Hematopoietic multipotent progenitor cell (in vitro differentiated cells): ENCODE measurements around the gene NDUFAF7. TPM values are rescaled to one million over a fixed set of nuclear protein-coding genes. Genes with fewer than 3 reads are reported as not detected.
"Not testable (repeated sequence)": the region's sequence is repeated elsewhere in the genome, so short reads cannot be mapped to it uniquely, and the experiment has no call there.

Experiments
- DNase-seq, 3 donors: peaks; one replicate each; pipeline ENCODE4 v3.0.0-alpha.2; 2011 to 2015; ENCODE audit warnings: low read depth in 2 of 3, low spot score in 2 of 3
- total RNA-seq: library from RNA; depleted of rRNA; stranded (reverse); fragments of >200 nt; gene quantifications from one replicate; pipeline ENCODE4 v1.2.3, GENCODE V29; 2012

NDUFAF7 gene
- total RNA-seq, 1 donor = 10.8 TPM

GRCh38 chr2:37276291-37276690 is 44.8 kb downstream of the NDUFAF7 start:
- no peak for DNase-seq

DNA sequence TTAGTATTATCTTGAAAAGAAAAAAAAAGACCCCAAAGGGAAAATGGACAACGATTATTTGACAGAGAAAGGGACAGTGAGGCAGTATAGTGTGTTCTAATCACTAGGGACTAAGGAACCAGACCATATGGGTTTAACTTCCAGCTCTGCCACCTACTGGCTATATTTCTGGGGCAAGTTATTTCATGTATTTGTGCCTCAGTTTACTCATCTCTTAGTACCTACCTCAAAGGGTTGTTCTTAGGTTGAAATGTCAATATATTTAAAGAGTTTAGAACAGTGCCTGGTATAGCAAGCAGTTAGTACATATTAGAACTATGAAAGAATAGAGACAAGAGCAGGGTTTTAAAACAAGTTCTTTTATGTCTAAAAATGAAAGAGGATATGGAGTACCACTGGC is 50.5 kb downstream of the NDUFAF7 start:
- DNase-seq = no peak

- no peak for DNase-seq
Measured at GRCh38 chr2:37282746-37283145, 51.3 kb downstream of the NDUFAF7 start.

- no peak for DNase-seq
Measured at GRCh38 chr2:37283207-37283606, 51.7 kb downstream of the NDUFAF7 start.

DNA sequence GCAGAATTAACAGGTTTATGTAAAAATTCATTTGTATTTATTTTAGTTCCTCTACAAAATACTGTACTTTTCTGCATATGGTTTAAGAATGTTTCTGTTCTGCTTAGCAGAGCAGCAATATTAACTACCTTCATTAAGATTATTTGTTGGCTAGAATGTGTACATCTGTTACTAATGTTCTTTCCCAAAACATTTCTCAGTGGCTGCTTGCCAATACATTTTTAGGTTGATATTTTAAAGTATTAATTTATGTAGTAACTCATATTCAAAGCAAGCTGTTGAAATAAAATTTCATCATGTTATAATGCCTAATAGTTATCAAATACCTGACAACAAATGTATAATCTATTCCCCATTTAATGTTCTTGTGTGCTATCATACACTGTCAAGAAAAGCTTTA is 52.9 kb downstream of the NDUFAF7 start:
- DNase-seq = no peak

- peak in 2 of 3 donors; percentile 16 to 51 for DNase-seq
Measured at GRCh38 chr2:37287966-37288365, 56.5 kb downstream of the NDUFAF7 start.

- no peak for DNase-seq
Measured at GRCh38 chr2:37291680-37292079, 60.2 kb downstream of the NDUFAF7 start.

GRCh38 chr2:37294858-37295257 is 63.4 kb downstream of the NDUFAF7 start:
- not testable (repeated sequence) for DNase-seq

DNA sequence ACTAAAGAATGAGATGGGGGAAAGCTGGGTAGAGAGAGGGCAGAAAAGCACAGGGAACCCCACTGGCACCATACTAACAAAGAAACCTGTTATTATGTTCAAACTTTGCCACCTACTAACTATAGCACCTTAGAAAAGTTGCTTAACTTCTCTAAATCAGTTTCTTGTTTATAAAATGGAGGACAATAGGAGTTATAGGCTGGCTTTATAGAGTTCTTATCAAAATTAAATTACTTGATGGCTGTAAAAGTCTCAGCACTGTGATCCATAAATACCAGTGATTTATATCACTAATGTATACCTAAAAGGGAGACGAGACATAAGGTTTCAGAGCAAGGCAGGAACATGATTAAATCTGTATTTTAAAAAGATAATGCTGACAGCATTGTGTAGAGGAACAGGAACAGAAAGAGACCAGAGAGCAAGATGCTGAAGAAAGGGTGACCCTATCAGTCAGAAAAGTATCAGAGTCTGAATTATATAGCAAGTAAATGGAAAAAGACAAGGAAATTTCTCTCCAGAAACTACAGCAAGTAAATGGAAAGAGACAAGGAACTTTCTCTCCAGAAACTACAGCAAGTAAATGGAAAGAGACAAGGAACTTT is 64.1 kb downstream of the NDUFAF7 start:
- DNase-seq = no peak

- no peak for DNase-seq
Measured at GRCh38 chr2:37297632-37298031, 66.2 kb downstream of the NDUFAF7 start.

Other genes with a start within 250 kb of the NDUFAF7 start
- gene HEATR5B, start 147.3 kb upstream of the NDUFAF7 start, total RNA-seq = 57.4 TPM
- 4.0 TPM for gene GPATCH11, start 147.1 kb upstream of the NDUFAF7 start, total RNA-seq
- 20.7 TPM for gene EIF2AK2, start 74.7 kb upstream of the NDUFAF7 start, total RNA-seq
- not detected for gene SULT6B1, start 43.0 kb upstream of the NDUFAF7 start, total RNA-seq
- 8.3 TPM for gene CEBPZOS, start 35.2 kb upstream of the NDUFAF7 start, total RNA-seq
- gene CEBPZ, start 62 bp upstream of the NDUFAF7 start, total RNA-seq = 13.5 TPM
- gene PRKD3, start 93.2 kb downstream of the NDUFAF7 start, total RNA-seq = 27.5 TPM
- gene QPCT, start 113.0 kb downstream of the NDUFAF7 start, total RNA-seq = 2.4 TPM